HuH-7.5 (cell line): ENCODE data around the gene ZNF778.
A peak's percentile ranks its signal among the peaks of the same experiment; 100 is the strongest.
"Not testable (repeated sequence)": the region's sequence is repeated elsewhere in the genome, so short reads cannot be mapped to it uniquely, and the experiment has no call there.

Experiments
- DNase-seq: peaks from one replicate; pipeline ENCODE4 v3.0.0; 2011; ENCODE audit warnings: low spot score

The ZNF778 gene

DNA sequence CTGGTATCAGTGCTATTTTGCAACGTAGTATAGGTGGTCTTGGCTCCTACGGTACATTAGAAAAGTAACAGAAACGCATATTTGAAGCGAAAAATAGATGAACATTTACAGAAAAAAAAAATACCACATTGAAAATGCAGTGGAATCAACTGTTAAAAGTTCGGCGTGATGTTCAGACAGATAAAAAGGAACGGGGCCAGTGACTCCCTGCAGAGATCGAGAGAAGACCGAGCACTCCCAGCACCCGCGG lies 440 bp upstream of the ZNF778 start:
- no peak for DNase-seq

DNA sequence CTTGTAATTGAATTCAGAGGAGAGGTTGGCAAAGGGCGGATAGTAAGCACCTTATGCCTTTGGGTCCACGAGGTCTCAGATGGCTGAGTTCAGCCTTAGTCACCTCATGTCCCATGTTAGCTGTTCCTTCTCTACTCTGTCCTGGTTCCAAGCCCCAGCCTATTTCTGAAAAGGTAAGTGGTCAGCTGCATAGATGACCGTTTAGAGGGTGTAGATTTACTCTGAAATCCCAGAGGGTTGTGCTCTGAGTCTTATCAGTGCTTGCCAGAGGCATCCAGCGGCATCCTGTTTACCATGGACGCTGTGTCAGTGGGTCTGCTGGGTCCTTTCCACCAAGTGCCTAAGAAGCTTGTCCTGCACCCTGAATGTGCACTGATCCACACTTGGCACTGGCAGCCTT lies 1.9 kb downstream of the ZNF778 start:
- DNase-seq, result no peak

DNA sequence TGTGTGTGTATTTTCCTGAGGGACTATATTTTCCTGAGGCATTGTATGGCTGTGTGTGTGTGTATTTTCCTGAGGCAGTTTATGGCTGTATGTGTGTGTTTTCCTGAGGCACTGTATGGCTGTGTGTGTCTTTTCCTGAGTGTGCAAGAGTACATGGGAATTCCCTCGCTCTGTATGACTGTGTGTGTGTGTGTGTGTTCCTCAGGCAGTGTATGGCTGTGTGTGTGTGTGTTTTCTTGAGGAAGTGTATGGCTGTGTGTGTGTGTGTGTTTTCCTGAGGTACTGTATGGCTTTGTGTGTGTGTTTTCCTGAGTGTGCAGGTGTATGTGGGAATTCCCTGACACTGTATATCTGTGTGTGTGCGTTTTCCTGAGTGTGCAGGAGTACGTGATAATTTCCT lies 4.1 kb downstream of the ZNF778 start:
- no peak for DNase-seq

DNA sequence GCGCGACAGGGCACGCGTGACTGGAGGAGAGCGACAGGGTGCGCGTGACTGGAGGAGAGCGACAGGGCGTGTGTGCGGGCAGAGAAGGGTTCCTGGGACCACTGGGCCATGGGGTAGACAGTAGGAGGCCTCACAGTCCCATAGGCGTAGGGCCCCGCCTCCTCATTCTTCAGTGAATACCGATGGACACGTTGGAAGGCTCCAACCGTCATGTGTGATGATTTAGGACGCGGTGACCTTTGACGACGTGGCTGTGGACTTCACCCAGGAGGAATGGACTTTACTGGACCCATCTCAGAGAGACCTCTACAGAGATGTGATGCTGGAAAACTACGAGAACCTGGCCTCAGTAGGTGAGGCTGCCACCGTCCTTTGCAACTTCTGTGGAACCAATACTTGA lies 5.4 kb downstream of the ZNF778 start:
- no peak for DNase-seq

DNA sequence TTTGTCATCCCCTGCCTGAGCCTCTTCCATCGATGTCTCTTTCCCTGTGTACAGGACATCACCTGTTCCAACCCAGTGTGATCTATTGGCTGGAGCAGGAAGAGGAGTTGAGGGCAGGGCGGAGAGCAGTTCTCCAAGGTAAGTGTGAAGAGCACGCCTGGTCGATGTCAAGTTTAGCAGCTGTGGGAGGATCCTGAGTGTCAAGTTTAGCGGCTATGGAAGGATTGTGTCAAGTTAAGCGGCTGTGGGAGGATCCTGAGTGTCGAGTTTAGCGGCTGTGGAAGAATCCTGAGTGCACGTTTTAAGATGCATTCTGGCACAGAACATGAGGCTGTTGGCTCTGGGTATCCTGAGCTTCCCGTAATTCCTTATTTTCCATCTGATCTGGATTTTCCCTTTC lies 7.2 kb downstream of the ZNF778 start:
- no peak for DNase-seq

DNA sequence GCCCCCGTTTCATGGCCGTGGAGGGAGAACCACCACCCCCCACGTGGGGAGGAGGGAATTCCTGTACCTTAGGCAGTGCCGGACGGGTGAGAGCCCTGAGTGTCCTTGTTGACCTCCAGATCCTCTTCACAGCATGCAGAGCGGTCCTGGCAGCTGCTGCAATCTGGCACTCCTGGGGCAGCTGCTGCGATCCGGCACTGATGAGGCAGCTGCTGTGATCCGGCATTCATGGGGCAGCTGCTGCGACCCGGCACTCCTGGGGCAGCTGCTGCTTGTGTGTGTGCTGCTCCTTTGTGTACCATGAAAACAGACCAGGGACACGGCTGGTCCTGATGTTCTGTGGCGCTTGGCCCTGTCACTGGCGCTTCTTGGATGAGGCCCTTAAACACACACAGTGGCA lies 12.8 kb downstream of the ZNF778 start:
- DNase-seq, result no peak

DNA sequence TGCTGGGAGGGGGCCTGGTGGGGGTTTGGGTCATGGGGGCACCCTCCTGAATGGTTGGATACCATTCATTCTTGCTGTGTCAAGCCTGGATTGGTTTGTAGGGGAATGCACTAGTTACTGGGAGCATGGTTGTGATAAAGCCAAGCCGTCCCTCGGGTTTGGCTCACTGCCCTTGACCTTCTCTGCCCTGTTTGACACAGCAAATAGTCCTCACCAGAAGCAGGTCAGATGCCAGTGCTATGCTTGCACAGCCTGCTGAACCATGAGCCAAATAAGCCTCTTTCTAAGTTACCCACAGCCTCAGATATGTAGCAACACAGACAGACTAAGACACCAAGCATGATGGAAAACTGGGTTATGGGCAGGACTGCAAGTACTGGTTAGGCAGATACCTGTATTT lies 14.6 kb downstream of the ZNF778 start:
- DNase-seq, result no peak

DNA sequence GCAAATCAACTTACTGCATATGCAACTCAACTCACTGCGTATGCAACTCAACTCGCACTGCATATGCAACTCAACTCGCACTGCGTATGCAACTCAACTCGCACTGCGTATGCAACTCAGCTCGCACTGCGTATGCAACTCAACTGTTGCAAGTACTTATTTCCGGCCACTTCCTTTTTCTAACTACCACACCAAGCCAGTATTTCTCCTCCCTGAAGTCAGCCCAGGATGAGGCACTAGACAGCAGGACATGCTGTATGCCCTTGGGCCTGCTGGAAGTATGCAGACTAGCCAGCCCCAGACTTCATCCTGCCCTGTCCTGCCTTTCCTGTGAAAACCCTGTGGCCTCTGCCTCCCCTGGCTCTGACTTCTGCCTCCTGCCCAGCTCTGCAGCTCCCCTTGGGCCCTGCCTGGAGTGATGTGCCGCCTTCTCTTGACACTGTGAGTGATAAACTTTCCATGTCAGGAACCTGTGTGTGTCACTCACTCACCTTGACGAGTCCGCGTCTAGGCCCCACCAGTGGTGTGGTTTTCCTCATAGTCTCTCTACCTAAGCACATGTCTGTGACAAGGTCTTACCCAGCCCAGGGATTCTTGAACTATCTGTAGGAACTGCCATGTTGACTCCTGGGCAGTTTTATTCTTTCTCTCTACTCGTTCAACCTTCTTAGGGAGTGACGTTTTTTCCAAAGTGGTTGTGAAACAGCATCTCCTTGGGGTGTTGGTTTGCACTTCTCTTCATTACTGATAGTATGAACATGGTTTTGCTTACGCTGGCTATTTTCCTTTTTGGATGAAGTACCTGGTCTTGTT lies 16.4 kb downstream of the ZNF778 start:
- no peak for DNase-seq

DNA sequence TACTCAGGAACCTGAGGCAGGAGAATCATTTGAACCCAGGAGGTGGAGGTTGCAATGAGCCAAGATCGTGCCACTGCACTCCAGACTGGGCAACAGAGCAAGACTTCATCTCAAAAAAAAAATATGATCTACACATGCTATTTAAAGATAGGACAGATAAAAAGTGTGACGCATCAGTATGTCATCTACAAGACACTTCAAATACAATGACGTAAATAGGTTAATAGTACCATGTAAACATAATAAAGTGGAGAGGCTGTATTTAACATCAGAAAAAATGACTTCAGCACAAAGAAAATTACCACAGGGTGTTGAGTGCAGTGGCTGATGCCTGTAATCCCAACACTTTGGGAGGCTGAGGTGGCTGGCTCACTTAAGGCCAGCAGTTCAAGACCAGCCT lies 20.2 kb downstream of the ZNF778 start:
- DNase-seq, result no peak

DNA sequence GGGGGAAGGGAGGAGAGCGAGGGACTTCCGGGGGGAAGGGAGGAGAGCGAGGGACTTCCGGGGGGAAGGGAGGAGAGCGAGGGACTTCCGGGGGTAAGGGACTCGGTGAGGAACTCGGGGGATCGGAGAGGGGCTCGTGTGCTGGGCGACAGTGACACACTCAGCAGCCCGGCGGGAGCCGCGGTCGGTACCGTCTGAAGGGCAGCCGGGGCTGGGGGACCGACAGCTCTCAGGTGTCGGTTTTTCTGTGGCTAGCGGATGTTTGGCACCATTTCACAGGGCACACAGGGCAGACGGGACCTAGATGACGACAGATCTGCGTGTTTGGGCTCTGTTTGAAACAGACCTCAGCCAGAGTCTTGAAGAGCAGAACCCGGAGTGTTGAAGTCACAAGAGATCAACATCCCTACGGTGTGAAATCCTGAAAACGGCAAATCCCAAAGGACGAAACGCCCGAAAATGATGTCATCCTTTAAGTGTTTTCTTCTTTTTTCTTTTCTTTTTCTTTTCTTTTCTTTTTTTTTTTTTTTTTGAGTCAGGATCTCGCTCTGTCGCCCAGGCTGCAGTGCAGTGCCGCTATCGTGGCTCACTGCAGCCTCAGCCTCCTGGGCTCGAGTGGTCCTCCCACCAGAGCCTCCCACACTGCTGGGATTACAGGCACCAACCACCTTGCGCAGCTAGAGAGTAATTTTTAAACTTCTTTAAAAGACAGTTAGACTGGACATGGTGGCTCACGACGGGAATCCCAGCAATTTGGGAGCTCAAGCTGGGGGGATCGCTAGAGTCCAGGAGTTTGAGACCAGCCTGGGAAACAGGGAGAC lies 23.9 kb downstream of the ZNF778 start:
- DNase-seq, result peak; percentile 94

DNA sequence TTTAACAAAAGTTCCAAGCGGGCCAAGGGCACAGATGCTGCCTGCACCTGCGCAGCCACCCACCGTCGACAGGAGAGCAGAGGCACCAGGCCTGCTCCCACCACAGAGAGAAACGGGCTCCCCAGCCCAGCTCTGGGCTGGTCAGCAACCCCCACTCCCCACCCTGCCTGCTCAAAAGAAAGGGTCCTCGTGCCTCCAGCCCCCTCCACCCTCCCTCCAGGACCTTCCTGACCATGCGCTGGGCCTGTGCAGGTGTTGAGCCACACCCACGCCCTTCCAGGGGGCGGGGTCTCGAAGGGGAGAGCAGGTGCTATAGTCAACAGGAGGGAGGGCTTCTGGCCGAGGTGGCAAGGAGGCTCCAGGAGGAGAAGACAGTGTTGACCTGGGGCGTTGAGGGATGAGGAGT lies 25.3 kb downstream of the ZNF778 start:
- no peak for DNase-seq

DNA sequence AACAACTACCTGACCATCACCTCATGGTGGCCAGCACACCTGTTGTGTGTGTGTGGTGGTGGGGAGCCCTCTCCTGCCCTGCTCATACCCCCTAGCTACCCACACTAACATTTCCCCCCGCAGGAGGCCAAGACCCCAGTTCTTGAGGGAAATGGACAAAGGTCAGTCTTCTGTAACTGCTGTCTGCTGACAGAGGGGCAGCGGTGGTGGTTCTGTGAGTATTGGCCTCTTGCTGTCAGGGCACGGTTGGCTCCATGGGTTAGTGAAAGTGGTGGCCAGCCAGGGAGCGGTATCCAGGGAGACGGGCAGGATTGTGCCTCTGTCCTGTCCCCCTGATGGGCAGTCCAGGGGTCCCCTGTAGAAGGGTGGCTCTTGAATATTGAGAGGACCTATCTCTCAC lies 26.2 kb downstream of the ZNF778 start:
- no peak for DNase-seq

DNA sequence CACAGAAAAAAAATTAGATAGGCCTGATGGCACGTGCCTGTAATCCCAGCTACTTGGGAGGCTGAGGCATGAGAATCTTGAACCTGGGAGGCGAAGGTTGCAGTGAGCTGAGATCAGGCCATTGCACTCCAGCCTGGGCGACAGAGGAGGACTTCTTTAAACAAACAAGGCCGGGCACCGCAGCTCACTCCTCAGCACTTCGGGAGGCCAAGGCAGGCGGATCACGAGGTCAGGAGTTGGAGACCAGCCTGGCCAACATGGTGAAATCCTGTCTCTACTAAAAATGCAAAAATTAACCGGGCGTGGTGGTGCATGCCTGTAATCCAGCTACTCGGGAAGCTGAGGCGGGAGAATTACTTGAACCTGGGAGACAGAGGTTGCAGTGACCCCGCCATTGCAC lies 26.8 kb downstream of the ZNF778 start:
- not testable (repeated sequence) for DNase-seq

DNA sequence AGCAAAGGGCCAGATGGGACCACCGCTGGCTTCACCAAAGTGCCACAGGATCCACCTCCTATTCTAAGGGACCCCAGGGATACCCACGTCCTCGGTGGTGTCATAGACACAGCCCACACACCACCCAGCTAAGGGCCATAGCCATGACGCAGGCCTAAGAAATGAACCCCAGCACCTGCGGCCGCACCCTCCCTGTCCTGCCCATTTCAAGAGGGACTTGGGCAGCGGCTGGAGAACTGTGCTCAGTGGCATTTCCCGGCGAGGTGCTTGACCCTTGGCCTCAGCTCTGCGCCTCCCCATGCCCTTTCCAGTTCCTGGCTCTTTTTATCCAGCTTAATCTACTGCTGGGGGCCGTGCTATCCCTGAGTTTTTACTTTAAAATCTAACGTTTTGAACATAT lies 27.3 kb downstream of the ZNF778 start:
- DNase-seq, result no peak

DNA sequence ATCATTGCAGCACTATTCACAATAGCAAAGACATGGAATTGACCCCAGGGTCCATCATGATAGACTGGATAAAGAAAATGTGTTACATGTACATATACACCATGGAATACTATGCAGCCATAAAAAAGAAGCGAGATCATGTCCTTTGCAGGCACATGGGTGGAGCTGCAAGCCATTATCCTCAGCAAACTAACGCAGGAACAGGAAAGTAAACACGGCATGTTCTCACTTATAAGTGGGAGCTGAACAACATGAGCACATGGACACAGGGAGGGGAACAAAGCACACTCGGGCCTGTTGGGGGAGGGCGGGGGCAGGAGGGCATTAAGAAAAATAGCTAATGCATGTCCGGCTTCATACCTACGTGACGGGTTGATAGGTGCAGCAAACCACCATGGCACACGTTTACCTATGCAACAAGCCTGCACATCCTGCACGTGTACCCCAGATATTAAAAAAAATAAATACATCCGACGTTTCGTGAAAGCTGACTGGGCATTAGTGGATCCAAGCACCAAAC lies 28.9 kb downstream of the ZNF778 start:
- no peak for DNase-seq

DNA sequence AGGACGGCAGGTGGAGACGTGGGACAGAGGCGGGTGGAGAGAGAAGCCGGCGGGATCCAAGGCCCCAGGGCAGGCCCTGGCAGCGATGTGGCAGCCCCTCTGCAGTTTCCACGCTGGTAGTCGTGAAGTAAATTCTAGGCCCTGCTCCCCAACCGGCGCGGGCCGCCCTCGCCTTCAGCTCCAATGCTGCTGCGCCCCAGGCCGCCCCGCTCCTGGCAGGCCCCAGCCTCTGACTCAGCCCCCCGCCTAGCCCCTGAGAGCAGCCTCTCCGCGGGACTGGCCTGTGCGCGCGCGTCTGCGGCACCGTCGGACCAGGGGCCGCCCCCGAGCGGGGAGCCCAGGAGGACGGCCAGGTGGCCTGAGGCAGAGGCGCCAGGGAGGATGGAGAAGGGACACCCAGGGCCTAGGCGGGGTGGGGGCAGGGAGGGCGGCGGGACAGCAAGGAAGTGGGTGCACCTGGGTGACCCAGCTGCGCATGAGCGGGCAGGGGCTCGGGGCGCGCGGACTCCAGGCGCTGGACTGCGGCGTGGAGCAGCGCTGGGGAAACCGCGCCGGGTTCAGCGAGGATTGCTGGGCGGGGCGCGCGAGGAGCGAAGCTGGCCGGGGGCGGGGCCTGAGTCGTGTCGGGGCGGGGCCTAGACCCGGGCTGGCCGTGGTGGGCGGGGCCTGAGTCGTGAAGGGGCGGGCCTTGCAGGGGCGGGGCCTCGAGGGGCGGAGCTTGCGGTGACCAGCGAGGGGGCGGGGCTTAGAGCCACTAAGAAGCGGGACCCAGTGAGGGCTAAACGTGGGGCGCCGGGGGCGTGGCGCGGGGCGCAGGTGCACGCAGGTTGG lies 29.6 kb downstream of the ZNF778 start:
- DNase-seq, result peak; percentile 98

DNA sequence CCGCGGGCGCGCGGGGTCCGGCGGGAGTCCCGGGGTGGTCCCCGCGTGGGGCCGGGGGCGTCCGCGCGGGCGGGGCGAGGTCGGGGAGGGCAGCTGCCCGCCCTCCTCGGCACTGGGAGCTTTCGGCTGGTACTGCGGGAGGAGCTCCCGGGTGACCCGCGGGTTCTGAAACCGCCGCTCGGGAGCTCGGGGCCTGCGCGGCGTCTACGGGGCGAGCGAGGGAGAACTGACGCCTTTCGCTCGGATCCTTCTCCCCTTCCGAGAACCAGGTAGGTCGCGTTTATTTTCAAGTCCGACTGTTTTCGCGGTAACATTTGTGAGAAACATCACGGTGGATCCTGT lies 30.2 kb downstream of the ZNF778 start:
- DNase-seq, result not testable (repeated sequence)

DNA sequence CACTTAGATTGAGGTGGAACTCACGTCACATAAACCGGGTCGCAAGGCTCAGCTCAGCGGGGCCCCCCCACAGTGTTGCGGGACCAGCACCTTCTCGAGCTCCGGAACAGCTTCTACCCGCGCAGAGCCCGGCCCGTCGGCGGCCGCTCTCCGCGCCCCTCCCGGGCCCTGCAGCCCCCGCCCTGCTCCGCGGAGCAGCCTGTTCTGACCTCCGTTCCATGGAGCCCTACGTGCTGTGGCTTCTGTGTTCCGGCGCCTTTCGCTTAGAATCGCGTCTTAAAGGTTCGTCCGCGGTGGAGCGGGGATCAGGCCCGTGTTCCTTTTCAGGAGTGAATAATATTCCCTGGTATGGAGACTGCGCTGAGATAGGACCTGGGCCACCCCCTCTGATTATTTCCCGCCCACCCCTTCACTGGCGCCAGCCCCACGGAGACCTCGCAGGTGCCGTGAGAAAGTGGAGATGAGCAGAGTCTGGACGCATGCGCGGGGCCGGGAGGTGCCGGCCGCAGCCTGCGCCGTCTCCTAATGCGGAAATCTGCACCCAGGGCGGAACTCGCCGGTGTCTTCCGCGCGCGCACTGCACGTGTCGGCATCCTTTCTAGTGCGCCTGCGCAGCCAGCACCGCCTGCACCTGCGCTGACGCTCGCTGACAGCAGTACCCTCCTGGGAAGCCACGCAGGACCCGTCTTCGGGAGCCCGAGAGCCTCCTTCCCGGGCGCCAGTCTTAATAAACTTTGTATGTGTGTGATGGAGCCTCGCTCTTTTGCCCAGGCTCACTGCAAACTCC lies 30.9 kb downstream of the ZNF778 start:
- no peak for DNase-seq

DNA sequence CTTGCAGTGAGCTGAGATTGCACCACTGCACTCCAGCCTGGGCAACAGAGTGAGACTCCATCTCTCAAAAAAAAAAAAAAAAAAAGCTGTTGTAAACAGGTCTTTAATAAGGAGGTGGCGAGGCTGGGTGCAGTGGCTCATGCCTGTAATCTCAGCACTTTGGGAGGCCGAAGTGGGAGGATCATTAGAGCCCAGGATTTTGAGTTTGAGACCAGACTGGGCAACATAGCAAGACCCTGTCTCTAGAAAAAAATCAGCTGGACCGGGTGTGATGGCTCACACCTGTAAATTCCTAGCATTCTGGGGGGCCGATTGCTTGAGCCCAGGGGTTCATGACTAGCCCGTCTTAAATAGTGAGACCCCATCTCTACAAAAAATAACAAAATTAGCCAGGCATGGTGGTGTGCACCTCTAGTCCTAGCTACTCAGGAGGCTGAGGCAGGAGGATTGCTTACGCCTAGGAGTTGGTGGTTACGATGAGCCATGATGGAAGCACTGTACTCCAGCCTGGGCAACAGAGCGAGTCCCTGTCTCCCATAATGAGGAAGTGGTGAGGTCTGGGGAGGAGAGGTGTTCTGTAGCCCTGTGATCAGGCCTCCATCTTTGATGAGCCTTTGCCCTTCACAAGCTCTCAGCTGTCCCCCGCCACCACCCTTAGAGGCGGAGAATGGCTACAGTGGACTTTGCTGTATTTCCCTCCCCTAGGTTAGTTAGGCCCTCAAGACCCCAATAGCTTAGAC lies 36.2 kb downstream of the ZNF778 start:
- no peak for DNase-seq

DNA sequence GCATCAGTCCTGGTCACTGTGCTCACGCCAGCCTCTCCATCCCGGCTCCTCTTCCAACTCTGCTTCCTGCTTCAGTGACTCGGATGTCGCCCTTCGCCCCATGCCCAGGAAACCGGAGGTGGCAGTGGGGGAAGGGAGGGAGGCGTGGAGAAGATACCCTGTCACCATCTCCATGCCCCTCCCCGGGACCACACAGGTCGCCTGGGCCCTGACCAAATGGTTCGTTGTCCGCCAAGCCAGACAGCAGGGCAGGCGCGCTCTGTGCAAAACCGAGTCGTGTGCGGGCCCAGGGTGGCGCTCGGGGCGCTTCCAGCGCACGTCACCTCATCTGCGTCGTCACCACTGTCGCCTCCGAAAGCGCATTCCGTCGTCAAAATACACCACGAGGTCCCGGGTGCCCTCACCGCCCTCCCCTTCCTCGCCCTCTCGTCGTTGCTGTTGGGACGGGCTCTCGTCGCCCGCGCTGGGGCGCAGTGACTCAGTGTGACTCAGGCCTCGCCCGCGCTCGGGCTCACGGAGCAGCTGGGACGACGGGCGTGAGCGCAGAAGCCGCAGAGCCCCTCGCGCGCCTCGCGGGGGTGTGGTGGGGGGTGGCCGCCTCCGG lies 39.2 kb downstream of the ZNF778 start:
- DNase-seq, result peak; percentile 83

DNA sequence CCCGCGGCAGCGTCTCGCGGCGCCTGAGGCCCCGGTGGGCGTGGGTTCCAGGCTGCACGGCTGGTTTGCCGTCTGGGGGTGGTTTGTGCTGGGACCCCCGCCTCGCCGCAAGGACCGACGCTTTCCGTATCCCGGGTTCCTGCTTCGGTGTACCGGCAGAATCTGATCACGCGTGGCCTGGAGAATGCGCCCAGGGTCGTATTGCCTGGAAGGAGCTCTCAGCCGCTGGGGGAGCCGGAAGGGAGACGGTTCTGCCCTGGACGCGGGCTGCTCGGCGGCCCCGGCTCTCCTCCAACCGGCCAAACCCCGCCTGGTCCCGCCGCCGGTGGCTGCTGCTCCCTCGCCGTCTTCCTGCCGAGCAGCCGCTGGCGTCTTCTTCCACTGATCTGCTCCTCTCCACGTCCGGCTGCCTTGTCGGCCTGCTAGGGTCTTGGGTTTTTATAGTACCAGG lies 39.8 kb downstream of the ZNF778 start:
- DNase-seq, result peak; percentile 82
